T follicular helper cell (primary cell): ENCODE data around the gene TNFRSF4.

Experiments
- DNase-seq: peaks from one replicate; pipeline ENCODE4 v3.0.0-alpha.2; 2020; ENCODE audit warnings: low read depth

The TNFRSF4 gene

GRCh38 chr1:1169429-1170214 lies 44.3 kb downstream of the TNFRSF4 start:
- DNase-seq: no peak

DNA sequence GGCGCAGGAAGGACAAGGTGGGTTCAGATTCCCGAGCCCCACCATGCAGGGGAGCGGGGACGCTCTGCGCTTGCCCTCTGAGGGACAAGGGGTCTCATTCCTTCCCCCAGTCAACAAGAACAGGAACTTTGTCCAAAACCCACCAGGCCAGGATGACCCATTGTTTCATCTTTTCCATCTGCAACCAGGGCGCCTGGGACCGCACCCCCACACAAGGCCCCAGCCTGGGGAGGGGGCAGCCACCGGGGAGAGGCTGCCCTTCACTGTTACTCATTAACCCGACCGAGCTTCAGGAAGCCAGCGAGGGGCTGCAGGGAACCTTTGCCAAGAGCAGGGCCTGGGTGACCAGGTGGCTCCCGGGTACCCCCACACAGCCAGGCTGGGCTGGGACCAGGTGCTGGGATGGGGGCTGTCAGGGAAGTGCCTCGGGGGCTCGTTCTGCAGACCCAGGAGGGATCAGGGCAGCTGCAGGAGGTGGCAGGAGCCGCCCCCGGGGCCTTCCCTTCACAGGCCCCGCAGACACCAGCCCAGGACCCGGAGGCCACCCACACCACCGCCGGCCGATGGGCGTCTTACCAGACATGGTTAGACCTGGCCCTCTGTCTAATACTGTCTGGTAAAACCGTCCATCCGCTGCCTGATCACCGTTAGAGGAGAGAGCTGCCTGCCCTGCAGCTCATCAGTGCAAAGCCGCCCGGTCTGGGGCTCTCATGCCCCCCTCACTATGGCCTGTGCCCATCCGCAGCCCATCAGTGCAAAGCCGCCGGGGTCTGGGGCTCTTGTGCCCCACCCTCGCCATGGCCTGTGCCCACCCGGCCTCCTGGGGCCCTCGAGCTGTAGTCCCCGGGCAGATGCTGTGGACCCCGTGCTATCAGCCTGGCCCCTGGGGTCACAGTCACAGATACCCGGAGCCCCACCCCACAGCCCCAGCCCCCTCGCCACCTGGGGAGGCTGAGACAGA lies 45.2 kb downstream of the TNFRSF4 start:
- DNase-seq: no peak

DNA sequence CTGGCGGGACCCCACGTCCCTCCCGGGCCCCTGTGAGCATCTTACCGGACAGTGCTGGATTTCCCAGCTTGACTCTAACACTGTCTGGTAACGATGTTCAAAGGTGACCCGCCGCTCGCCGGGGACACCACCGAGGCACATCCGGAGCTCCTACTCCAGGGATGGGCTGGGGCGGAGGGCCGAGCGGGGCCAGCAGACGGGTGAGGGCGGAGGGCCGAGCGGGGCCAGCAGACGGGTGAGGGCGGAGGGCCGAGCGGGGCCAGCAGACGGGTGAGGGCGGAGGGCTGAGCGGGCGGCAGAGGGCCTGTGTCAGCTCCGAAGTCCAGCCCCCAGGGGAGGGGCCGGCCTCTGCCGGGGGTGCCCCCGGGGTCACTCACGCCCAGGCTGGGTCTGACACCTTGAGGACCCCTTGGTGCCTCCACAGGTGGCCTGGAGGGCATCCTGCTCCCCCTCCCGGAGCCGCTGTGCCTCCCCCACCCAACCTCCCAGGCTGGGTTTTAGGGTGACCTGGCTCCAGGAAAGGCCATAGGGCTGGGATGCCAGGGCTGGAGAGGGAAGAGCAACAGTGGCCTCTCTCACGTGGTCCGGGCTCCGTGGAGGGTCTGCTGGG lies 46.0 kb downstream of the TNFRSF4 start:
- no peak for DNase-seq

DNA sequence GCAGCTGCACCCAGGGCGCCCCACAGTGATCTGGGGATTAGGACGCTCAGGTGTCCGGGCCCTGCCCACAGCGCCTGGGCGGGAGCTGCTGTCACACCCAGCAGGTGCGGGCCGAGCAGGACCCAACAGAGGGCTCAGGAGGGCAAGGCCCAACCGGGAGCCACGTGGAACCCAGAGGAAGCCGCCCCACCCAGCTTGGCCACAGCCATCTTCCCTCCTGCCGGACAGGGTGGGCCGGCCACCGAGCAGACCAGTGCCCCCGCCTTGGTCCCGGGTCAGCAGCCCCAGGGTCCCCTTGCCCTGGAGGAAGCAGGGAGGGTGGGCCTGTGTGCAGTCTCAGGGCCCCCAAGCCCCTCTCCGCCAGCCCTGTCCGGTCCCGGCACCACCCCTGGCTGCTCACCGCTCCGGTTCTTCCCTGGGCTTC lies 46.5 kb downstream of the TNFRSF4 start:
- DNase-seq: no peak

DNA sequence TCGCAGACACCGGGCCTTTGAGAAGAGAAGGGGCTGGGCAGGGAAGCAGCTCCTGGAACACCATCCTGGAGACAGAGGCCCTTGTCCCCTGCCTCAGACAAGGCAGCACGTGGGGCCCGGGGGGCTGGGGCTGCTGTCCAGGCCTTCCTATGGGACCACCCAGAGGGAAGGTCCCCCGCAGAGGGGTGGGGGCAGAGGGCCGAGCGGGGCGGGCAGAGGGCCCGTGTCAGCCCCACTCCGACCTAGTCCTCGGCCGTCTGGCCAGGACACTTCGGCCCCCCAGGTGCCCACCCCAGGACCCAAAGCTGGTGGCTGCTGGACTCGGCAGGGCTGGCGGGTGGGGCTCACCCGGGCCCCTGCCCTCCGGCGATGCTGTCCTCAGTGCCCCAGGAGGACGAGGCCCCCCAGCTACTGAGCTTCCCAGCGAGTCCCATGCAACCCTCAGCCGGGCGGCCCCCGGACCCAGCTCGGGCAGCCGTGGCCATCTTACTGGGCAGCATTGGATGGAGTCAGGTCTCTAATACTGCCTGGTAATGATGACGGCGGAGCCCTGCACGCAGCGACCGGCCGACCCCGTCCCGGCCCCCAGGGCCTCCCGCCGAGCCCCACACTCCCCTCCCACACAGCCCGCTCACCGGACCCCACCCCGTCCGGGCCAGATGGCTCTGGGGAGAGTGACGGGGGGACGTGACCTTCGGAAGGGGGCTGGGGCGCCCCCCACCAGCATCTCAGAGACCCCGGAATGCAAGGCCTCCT lies 47.1 kb downstream of the TNFRSF4 start:
- no peak for DNase-seq

GRCh38 chr1:1165900-1166421 lies 48.0 kb downstream of the TNFRSF4 start:
- no peak for DNase-seq

DNA sequence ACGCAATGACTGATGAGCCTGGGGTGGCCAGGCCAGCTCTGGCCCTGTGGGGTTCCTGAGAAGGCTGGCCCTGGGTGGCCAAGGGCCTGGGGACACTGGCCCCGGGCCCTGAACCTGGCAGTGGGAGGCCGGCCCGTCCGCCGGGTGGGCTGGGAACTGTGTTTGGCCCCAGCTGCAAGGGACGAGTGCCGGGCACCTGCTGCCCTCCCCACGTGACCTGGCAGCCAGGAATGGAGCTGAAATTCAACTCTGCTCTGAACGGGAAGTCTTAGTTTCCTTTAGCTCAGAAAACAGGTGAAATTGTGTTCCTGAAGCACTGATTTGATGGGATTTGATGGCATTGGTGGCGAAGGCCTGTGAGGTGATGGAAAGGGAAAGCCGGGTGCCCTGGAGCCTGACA lies 48.5 kb downstream of the TNFRSF4 start:
- no peak for DNase-seq

DNA sequence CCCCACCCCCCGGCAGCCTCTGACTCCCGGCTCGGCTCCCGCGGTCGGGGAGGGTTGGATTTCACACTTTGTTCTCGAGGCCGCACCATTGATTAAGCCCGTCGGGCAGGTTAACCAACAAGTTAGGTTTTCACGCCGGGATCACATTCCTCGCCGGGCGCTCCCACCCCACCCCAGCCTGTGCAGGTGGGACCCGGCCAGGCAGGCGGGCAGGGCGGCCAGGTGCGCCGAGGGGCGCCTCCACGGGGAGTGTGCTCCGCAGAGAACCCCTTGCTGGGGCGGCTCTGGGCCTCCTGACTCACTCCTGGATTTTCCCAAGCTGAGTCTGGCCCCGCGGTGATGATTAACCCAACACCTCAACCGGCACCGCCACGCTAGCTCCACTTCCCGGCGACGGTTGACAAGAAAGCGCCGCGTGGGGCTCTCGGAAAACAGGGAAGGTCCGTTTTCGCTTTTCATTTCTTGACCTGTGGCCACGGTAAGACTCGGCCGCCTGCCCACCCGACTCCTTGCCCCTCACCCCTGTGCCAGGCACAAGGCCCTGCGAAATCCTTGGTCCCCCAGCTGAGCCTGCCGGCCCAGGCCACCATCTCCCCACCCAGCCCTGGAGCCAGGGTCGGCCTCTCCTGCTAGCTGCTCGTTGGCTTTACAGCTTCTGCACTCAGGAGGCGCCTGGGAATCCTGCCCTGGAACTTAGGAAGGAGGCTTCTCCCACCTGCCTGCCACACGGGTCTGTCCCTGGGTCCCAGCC lies 49.1 kb downstream of the TNFRSF4 start:
- DNase-seq: no peak

- no peak for DNase-seq
Measured at GRCh38 chr1:1164361-1164700, 49.6 kb downstream of the TNFRSF4 start.

DNA sequence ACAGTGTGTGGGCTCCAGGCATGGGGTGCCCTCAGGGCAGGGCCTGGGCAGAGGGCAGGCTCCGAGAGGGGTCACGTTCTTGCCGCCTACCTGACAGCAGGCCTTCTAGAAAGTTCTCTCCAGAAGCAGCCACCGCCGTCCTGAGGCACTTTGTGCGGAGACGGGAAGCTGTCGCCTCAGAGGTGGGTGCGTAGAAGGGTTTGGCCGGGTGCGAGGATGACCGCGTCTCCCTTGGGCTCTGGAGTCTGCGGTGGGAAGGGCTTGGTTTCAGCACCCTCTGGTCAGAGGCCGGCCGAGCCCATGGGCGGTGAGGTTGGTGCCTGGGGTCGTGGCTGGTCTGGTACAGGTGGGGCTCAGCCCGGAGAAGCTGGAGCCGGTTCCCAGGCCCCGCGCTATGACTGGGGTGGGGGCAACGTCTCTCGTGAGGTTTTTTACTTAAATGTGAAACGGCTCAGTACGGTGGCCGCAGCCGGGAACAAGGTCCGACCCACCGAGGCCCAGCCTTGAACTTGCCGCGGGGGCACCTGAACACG lies 50.3 kb downstream of the TNFRSF4 start:
- no peak for DNase-seq

DNA sequence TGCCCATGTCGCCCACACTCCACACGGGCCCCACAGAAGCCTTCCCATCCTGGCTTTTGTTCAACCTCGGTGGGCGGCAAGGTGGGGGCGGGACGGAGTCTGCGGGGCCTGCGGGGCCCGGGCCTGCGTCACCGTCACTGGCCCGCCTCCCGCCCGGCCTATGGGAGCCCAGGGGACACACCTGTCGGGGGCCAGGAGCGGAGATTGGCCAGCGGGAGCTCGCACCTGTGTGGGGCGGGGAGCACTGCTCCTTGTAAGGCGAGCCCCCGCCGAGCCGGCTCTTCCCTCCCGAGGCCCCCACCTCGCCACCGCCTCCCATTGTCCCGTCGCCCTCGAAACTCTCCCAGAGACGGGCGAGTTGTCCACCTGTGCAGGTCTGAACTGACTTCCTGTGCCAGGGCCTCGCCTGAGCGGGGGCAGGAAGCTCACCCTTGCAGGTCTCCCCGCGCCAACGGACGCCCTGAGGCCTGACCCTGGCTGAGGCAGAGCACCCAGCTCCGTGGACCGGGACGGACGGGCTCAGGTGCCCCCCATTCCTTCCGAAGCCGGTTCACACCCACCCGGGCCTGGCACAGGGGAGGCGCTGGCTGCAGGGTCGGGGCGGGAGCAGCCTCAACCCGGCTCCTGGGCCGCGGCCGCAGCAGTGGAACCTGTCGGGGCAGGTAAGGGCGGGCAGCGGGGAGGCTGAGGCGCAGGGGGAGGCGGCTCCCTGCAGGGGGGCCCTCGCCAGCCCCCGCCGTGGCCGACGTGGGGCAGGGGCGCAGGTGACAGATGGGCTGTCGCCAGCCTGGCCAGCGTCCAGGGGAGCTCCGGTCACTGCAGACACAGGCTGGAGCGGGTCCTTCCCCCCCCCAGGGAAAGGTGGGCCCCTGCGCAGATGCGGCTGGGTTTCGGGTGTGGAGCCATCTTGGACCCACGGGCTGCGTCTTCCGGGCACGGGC lies 51.1 kb downstream of the TNFRSF4 start:
- DNase-seq: no peak

- no peak for DNase-seq
Measured at GRCh38 chr1:1161683-1162079, 52.3 kb downstream of the TNFRSF4 start.
